OCI-LY7 (cell line): ENCODE measurements around the gene FAM156A. TPM values are rescaled to one million over a fixed set of nuclear protein-coding genes. Genes with fewer than 3 reads are reported as not detected.

Experiments used
- BruUV-seq: library from RNA; stranded (reverse); fragments of 400-500 nt; replicated peaks from 2 replicates; lab custom pipeline; 2021; lab: Mats Ljungman, UMichigan
- CTCF ChIA-PET: fragments of 300-600 bp; sonication (Branson Sonifier 250); formaldehyde crosslinking; loops from one replicate; lab custom pipeline; 2022; ENCODE audit warnings: antibody characterized with exemption; ENCODE audit not compliant: unreplicated experiment; lab: Charles Lee
- POLR2A ChIA-PET: fragments of 300-600 bp; sonication (Branson Sonifier 250); formaldehyde crosslinking; loops from one replicate; lab custom pipeline; 2022; ENCODE audit warnings: antibody characterized with exemption; lab: Charles Lee
- DNase-seq: peaks from one replicate; pipeline ENCODE4 v3.0.0-alpha.2; 2015; ENCODE audit warnings: low spot score
- H2AFZ ChIP-seq: fragments of 200-600 bp; sonication (generic), shearing (Covaris generic); 2 replicates; pipeline ENCODE4 v1.6.1; 2014; ENCODE audit warnings: mild to moderate bottlenecking, antibody characterized with exemption, low read length, moderate library complexity
- H3K27ac ChIP-seq: fragments of 200-600 bp; sonication (generic); 2 replicates; pipeline ENCODE4 v1.5.1; 2014; ENCODE audit warnings: mixed run types, low read depth, mild to moderate bottlenecking, moderate library complexity, low read length, inconsistent platforms; ENCODE audit not compliant: poor library complexity, severe bottlenecking
- H3K36me3 ChIP-seq: fragments of 200-600 bp; sonication (generic); 2 replicates; pipeline ENCODE4 v1.6.1; 2014; ENCODE audit warnings: mild to moderate bottlenecking, antibody characterized with exemption, low read length, moderate library complexity, mixed read lengths; ENCODE audit not compliant: insufficient read depth
- H3K4me1 ChIP-seq: fragments of 200-600 bp; sonication (generic); 2 replicates; pipeline ENCODE4 v1.5.1; 2014; ENCODE audit warnings: mild to moderate bottlenecking, low read length; ENCODE audit not compliant: insufficient read depth, poor library complexity, severe bottlenecking
- H3K4me2 ChIP-seq: fragments of 200-600 bp; sonication (generic); 2 replicates; pipeline ENCODE4 v1.6.1; 2014; ENCODE audit warnings: mild to moderate bottlenecking, low read length
- H3K4me3 ChIP-seq: fragments of 200-600 bp; sonication (generic); 2 replicates; pipeline ENCODE4 v1.5.1; 2014; ENCODE audit warnings: mild to moderate bottlenecking, low read depth, low read length; ENCODE audit not compliant: poor library complexity, severe bottlenecking
- H3K79me2 ChIP-seq: fragments of 200-600 bp; sonication (generic); 2 replicates; pipeline ENCODE4 v1.6.1; 2016; ENCODE audit warnings: low read depth, mild to moderate bottlenecking, low read length, moderate library complexity, mixed read lengths; ENCODE audit not compliant: insufficient read depth
- H3K9me2 ChIP-seq: fragments of 200-600 bp; sonication (generic); 2 replicates; pipeline ENCODE4 v1.6.1; 2016; ENCODE audit warnings: mild to moderate bottlenecking, low read length, mixed read lengths; ENCODE audit not compliant: insufficient read depth
- H3K9me3 ChIP-seq: fragments of 200-600 bp; sonication (generic); 2 replicates; pipeline ENCODE4 v1.6.1; 2014; ENCODE audit warnings: mild to moderate bottlenecking, mixed run types, low read length, mixed read lengths
- H4K20me1 ChIP-seq: fragments of 200-600 bp; sonication (generic); 2 replicates; pipeline ENCODE4 v1.6.1; 2014; ENCODE audit warnings: mild to moderate bottlenecking, antibody characterized with exemption, low read length, moderate library complexity, mixed read lengths; ENCODE audit not compliant: insufficient read depth
- CTCF ChIP-seq: fragments of 200-600 bp; sonication (generic); conservative IDR thresholded peaks from 2 replicates; pipeline ENCODE4 v1.5.1; 2014; ENCODE audit warnings: mild to moderate bottlenecking, antibody characterized with exemption, low read length, moderate library complexity, mixed read lengths
- EZH2phosphoT487 ChIP-seq: fragments of 200-600 bp; sonication (generic); IDR thresholded peaks from 2 replicates; pipeline ENCODE4 v1.6.1; 2018; ENCODE audit warnings: low read depth, borderline replicate concordance, mild to moderate bottlenecking, mixed run types, antibody characterized with exemption, low read length, moderate library complexity, mixed read lengths
- intact Hi-C: fragments of 100-400 bp; cut with micrococcal nuclease; formaldehyde crosslinking; loops from one replicate; pipeline ENCODE4 v1.10.0; 2022; ENCODE audit not compliant: unreplicated experiment
- total RNA-seq, 2 experiments: library from RNA; depleted of rRNA in 1 of 2; stranded (reverse); fragments of >200 nt in 1 of 2; shearing (Covaris generic) in 1 of 2; gene quantifications; 2 replicates each; pipeline ENCODE4 v1.2.3, GENCODE V29; 2014 to 2022

Gene FAM156A
- total RNA-seq, 2 experiments from 2014 or later, result 13.8 to 22.6 TPM

DNA sequence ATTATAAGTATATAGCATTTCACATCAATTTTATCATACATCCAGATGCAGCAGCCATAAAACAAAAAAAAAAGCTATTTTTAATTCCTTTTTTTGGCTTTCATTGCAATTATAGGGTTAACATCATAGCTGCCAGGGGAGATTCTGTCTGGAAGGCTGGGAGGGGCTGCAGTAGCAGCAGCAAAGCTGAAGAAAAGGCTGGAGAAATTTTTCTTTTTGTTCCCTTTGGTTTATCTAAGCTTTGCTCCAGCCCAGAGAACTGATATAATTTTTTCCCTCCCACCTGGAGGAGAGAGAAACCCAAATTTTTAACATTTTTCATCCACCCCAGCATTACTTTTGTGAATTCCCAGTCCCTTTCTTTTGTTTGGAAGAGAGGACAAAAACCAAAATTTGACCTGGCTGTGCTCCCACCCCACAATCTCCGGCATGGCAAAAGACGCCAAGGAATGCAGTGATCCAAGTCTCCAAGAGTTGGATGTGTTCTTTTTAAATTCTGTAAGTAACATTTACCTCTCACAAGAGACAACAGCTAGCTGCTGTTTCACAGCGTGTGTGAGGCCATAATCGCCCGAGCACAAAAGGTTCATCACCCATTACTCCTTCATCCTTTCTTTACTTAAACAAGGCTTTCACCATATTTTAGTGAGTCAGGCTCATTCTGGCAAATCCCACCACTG lies 25.1 kb upstream of the FAM156A start:
- DNase-seq, result no peak
- Histone ChIP-seq H4K20me1 (no peaks in the 10 kb centered on the region), H3K9me2 (no peaks in the 10 kb centered on the region), H3K4me3 (no peak overlapping the region), H3K79me2 (no peaks in the 10 kb centered on the region), H3K4me2 (no peak overlapping the region), H2AFZ (no peak overlapping the region), H3K27ac (no peak overlapping the region), H3K36me3 (no peaks in the 10 kb centered on the region), H3K4me1 (no peaks in the 10 kb centered on the region), H3K9me3 (no peaks in the 10 kb centered on the region)
- TF ChIP-seq CTCF (no peak), EZH2phosphoT487 (no peak)
- BruUV-seq, result no TSS peak
- ChIA-PET POLR2A (no interaction called here), CTCF (no interaction called here)
- intact Hi-C loops, result no loop called here

GRCh38 chrX:52979993-52980392 lies 21.7 kb upstream of the FAM156A start:
- Histone ChIP-seq H3K4me1 (no peaks in the 10 kb centered on the region), H2AFZ (no peak overlapping the region), H3K4me2 (no peak overlapping the region), H3K27ac (no peak overlapping the region), H3K36me3 (no peaks in the 10 kb centered on the region), H3K4me3 (no peak overlapping the region), H3K9me3 (no peaks in the 10 kb centered on the region), H4K20me1 (no peaks in the 10 kb centered on the region), H3K9me2 (no peaks in the 10 kb centered on the region), H3K79me2 (no peaks in the 10 kb centered on the region)
- ChIA-PET POLR2A (no interaction called here), CTCF (no interaction called here)
- no peak for DNase-seq
- intact Hi-C loops, result no loop called here
- BruUV-seq, result no TSS peak
- TF ChIP-seq EZH2phosphoT487 (no peak), CTCF (no peak)

GRCh38 chrX:52979568-52979967 lies 21.2 kb upstream of the FAM156A start:
- no peaks in the 10 kb centered on the region for H3K4me1 ChIP-seq
- POLR2A ChIA-PET, result no interaction called here
- no peak for DNase-seq
- no peaks in the 10 kb centered on the region for H4K20me1 ChIP-seq
- no peaks in the 10 kb centered on the region for H3K9me3 ChIP-seq
- intact Hi-C loops, result no loop called here
- H3K9me2 ChIP-seq, result no peaks in the 10 kb centered on the region
- CTCF ChIA-PET, result no interaction called here
- H3K36me3 ChIP-seq, result no peaks in the 10 kb centered on the region
- BruUV-seq, result no TSS peak
- no peak overlapping the region for H2AFZ ChIP-seq
- no peaks in the 10 kb centered on the region for H3K79me2 ChIP-seq
- TF ChIP-seq EZH2phosphoT487, result no peak
- TF ChIP-seq CTCF, result no peak
- no peak overlapping the region for H3K4me2 ChIP-seq
- no peak overlapping the region for H3K27ac ChIP-seq
- no peak overlapping the region for H3K4me3 ChIP-seq
